Measurements from ENCODE around the gene MEDAG. TPM values are rescaled to one million over a fixed set of nuclear protein-coding genes. Genes with fewer than 3 reads are reported as not detected.

The MEDAG gene
- polyA plus RNA-seq, 1 of the 3 experiments (the other 2 are of a cell fraction): not detected

DNA sequence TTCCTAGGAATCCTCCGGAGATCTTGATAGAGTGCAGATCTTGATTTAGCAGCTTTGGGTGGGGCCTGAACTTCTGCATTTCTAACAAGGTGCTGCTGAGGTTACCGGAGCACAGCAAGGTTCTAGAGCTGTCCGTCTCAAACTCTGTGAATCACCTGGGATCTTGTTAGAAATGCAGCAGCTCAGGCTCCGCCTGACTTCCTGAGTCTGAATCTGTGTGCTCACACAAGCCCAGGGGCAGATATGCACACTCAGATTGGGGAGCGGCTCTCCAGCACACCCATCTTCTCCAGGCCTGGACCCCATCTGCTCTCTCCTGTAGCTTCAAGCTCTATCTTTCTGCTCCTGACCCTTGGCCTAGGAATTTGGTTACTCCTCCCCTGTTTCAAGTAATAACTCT, 22.9 kb downstream of the MEDAG start:
- no peak for DNase-seq
- POLR2A ChIA-PET: interaction anchor here (0.8 kb wide), 1 partner anchor 34 kb away, joined by 3 read pairs; no protein-coding TSS in a partner anchor
- 94% methylated on average over 5 of the region's 5 CpGs for WGBS (ENCODE audit: low lambda C conversion rate)

DNA sequence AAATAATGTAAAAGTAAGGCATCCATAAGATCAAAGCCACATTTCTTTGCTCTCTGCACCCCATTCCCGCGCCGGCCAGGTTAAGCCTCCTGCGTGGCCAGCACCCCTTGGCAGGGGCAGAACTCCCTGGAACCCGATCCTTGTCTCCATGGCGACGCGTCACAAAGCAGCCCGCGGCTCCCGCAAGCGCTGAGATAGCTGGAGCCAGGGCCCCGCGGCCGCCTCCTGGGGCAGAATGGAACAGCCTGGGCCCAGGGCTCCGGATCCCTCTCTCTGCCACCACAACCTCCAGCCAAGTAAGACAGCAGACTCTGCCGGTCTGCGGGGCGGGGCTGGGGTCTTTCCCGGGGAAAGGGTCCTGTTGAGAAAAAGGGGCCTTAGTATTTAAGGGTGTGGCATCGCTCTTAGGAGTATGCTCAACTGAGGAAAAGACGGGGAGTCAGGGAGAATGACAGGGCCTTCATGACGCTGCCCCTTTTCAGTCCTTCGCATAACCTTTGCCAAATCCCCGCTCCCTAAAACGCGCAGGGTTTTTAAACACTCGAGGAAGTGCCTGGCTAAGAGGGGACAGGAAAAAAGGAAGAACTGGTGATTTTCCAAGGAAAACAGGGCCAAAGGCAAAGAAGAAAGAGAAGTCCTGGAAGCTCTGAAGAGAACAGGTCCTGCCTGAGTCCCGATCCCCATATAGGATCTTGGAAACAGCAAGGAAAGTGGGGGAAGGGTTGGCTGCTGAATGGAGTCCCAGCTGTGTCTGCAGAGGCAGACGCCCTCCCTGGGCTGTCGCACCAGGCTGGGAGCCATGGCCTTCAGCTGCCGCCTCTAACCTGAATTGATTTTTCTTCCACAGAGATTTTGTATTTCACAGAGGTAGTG, 26.6 kb downstream of the MEDAG start, which contains the start of gene TEX26:
Gene TEX26, plus strand, starts transcription at position 176 of the 873 bp plus-strand sequence. Its CDS starts 60 bp downstream, at position 236.
- POLR2A ChIA-PET: no interaction called here
- 84% methylated on average over 23 of the region's 32 CpGs for whole genome bisulfite sequencing (ENCODE audit: low lambda C conversion rate)
- H3K36me3 ChIP-seq (replicated peaks in 1 of 2; ENCODE audit: control insufficient read depth in 1 of 2, insufficient read depth in 2 of 2, low read length in 1 of 2): no peaks in the 10 kb centered on the region
- no peak within 1 kb of the TSS for H3K27ac ChIP-seq (ENCODE audit: low read depth in 2 of 2, low read length in 1 of 2)
- no peaks in the 10 kb centered on the region for H3K79me2 ChIP-seq (ENCODE audit: insufficient read depth)
- H3K4me3 ChIP-seq (ENCODE audit: low read depth in 2 of 2, low read length in 1 of 2): no peak within 1 kb of the TSS
- CTCF ChIA-PET: no interaction called here
- no peaks in the 10 kb centered on the region for H3K27me3 ChIP-seq (ENCODE audit: insufficient read depth)
- no peaks in the 10 kb centered on the region for H4K20me1 ChIP-seq (ENCODE audit: insufficient read depth)
- DNase-seq: no peak
- no peak within 1 kb of the TSS for H3K9ac ChIP-seq
- no peak within 1 kb of the TSS for H2AFZ ChIP-seq (ENCODE audit: low read depth)
- no peaks in the 10 kb centered on the region for H3K9me2 ChIP-seq
- H3K9me3 ChIP-seq: no peaks in the 10 kb centered on the region
- H3K4me2 ChIP-seq: no peak within 1 kb of the TSS
- no peaks in the 10 kb centered on the region for H3F3A ChIP-seq (replicated peaks; ENCODE audit: insufficient read depth)
- H3K4me1 ChIP-seq (ENCODE audit: control insufficient read depth in 1 of 2, insufficient read depth in 2 of 2, low read depth in 1 of 2, low read length in 1 of 2): no peaks in the 10 kb centered on the region
- no peak for TF ChIP-seq YY1 (IDR thresholded peaks at IDR 0.05; ENCODE audit: low read depth)
- no peak for TF ChIP-seq TCF12 (IDR thresholded peaks at IDR 0.05)
- TF ChIP-seq, protein P1, sequence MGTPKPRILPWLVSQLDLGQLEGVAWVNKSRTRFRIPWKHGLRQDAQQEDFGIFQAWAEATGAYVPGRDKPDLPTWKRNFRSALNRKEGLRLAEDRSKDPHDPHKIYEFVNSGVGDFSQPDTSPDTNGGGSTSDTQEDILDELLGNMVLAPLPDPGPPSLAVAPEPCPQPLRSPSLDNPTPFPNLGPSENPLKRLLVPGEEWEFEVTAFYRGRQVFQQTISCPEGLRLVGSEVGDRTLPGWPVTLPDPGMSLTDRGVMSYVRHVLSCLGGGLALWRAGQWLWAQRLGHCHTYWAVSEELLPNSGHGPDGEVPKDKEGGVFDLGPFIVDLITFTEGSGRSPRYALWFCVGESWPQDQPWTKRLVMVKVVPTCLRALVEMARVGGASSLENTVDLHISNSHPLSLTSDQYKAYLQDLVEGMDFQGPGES (IDR thresholded peaks at IDR 0.05; ENCODE audit: low read depth, low read length): no peak
- no peak for TF ChIP-seq TEAD4 (IDR thresholded peaks at IDR 0.05; ENCODE audit: borderline replicate concordance, insufficient read depth)
- no peak for TF ChIP-seq MEF2A (IDR thresholded peaks at IDR 0.05; ENCODE audit: borderline replicate concordance, low read depth)
- no peak for TF ChIP-seq SIN3A (IDR thresholded peaks at IDR 0.05; ENCODE audit: borderline replicate concordance, low read depth, low read length)
- TF ChIP-seq, protein P2, sequence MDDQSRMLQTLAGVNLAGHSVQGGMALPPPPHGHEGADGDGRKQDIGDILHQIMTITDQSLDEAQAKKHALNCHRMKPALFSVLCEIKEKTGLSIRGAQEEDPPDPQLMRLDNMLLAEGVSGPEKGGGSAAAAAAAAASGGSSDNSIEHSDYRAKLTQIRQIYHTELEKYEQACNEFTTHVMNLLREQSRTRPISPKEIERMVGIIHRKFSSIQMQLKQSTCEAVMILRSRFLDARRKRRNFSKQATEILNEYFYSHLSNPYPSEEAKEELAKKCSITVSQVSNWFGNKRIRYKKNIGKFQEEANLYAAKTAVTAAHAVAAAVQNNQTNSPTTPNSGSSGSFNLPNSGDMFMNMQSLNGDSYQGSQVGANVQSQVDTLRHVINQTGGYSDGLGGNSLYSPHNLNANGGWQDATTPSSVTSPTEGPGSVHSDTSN (IDR thresholded peaks at IDR 0.05): no peak
- TF ChIP-seq, protein P3, sequence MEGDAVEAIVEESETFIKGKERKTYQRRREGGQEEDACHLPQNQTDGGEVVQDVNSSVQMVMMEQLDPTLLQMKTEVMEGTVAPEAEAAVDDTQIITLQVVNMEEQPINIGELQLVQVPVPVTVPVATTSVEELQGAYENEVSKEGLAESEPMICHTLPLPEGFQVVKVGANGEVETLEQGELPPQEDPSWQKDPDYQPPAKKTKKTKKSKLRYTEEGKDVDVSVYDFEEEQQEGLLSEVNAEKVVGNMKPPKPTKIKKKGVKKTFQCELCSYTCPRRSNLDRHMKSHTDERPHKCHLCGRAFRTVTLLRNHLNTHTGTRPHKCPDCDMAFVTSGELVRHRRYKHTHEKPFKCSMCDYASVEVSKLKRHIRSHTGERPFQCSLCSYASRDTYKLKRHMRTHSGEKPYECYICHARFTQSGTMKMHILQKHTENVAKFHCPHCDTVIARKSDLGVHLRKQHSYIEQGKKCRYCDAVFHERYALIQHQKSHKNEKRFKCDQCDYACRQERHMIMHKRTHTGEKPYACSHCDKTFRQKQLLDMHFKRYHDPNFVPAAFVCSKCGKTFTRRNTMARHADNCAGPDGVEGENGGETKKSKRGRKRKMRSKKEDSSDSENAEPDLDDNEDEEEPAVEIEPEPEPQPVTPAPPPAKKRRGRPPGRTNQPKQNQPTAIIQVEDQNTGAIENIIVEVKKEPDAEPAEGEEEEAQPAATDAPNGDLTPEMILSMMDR (IDR thresholded peaks at IDR 0.05): no peak
- TF ChIP-seq, protein P4, sequence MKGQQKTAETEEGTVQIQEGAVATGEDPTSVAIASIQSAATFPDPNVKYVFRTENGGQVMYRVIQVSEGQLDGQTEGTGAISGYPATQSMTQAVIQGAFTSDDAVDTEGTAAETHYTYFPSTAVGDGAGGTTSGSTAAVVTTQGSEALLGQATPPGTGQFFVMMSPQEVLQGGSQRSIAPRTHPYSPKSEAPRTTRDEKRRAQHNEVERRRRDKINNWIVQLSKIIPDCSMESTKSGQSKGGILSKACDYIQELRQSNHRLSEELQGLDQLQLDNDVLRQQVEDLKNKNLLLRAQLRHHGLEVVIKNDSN (IDR thresholded peaks at IDR 0.05; ENCODE audit: borderline replicate concordance, low read depth): no peak
- no peak for TF ChIP-seq POLR2AphosphoS5 (IDR thresholded peaks at IDR 0.05; ENCODE audit: low read depth, low read length)
- TF ChIP-seq FOXJ3 (CRISPR knock-in tag; IDR thresholded peaks at IDR 0.05): no peak

More for the DNA sequence above, 22.9 kb downstream of the MEDAG start:
- no peaks in the 10 kb centered on the region for H3K79me2 ChIP-seq (ENCODE audit: insufficient read depth)
- no peak overlapping the region for H3K9ac ChIP-seq
- H4K20me1 ChIP-seq (ENCODE audit: insufficient read depth): no peaks in the 10 kb centered on the region
- TF ChIP-seq TEAD4 (IDR thresholded peaks at IDR 0.05; ENCODE audit: borderline replicate concordance, insufficient read depth) (no peak), MXI1 (IDR thresholded peaks at IDR 0.05; ENCODE audit: low read depth, low read length) (no peak), EZH2phosphoT487 (IDR thresholded peaks at IDR 0.05; ENCODE audit: borderline replicate concordance, low read depth) (no peak), TCF12 (IDR thresholded peaks at IDR 0.05) (no peak), GABPA (IDR thresholded peaks at IDR 0.05; ENCODE audit: low read depth) (no peak), RCOR1 (IDR thresholded peaks at IDR 0.05; ENCODE audit: low read length) (no peak), NFIC (IDR thresholded peaks at IDR 0.05; ENCODE audit: borderline replicate concordance) (no peak)
- TF ChIP-seq, protein P5, sequence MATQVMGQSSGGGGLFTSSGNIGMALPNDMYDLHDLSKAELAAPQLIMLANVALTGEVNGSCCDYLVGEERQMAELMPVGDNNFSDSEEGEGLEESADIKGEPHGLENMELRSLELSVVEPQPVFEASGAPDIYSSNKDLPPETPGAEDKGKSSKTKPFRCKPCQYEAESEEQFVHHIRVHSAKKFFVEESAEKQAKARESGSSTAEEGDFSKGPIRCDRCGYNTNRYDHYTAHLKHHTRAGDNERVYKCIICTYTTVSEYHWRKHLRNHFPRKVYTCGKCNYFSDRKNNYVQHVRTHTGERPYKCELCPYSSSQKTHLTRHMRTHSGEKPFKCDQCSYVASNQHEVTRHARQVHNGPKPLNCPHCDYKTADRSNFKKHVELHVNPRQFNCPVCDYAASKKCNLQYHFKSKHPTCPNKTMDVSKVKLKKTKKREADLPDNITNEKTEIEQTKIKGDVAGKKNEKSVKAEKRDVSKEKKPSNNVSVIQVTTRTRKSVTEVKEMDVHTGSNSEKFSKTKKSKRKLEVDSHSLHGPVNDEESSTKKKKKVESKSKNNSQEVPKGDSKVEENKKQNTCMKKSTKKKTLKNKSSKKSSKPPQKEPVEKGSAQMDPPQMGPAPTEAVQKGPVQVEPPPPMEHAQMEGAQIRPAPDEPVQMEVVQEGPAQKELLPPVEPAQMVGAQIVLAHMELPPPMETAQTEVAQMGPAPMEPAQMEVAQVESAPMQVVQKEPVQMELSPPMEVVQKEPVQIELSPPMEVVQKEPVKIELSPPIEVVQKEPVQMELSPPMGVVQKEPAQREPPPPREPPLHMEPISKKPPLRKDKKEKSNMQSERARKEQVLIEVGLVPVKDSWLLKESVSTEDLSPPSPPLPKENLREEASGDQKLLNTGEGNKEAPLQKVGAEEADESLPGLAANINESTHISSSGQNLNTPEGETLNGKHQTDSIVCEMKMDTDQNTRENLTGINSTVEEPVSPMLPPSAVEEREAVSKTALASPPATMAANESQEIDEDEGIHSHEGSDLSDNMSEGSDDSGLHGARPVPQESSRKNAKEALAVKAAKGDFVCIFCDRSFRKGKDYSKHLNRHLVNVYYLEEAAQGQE (IDR thresholded peaks at IDR 0.05; ENCODE audit: low read depth, low read length): no peak
- TF ChIP-seq, protein P6, sequence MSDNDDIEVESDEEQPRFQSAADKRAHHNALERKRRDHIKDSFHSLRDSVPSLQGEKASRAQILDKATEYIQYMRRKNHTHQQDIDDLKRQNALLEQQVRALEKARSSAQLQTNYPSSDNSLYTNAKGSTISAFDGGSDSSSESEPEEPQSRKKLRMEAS (IDR thresholded peaks at IDR 0.05; ENCODE audit: low read depth): no peak
- CTCF ChIA-PET: no interaction called here
- no peaks in the 10 kb centered on the region for H3K27me3 ChIP-seq (ENCODE audit: insufficient read depth)
- no peaks in the 10 kb centered on the region for H3K36me3 ChIP-seq (replicated peaks in 1 of 2; ENCODE audit: control insufficient read depth in 1 of 2, insufficient read depth in 2 of 2, low read length in 1 of 2)
- H3K9me3 ChIP-seq: no peaks in the 10 kb centered on the region
- no peak overlapping the region for H3K4me3 ChIP-seq (ENCODE audit: low read depth in 2 of 2, low read length in 1 of 2)
- H2AFZ ChIP-seq (ENCODE audit: low read depth): no peak overlapping the region
- H3F3A ChIP-seq (replicated peaks; ENCODE audit: insufficient read depth): no peaks in the 10 kb centered on the region
- peaks cover 0 to 7% of the 10 kb centered on the region in 2 experiments; a peak in 1 of 4 replicates for H3K4me1 ChIP-seq (ENCODE audit: control insufficient read depth in 1 of 2, insufficient read depth in 2 of 2, low read depth in 1 of 2, low read length in 1 of 2)
- no peaks in the 10 kb centered on the region for H3K9me2 ChIP-seq
- no peak overlapping the region for H3K27ac ChIP-seq (ENCODE audit: low read depth in 2 of 2, low read length in 1 of 2)
- H3K4me2 ChIP-seq: no peak overlapping the region
